ENCODE data around the gene MACROD2. TPM values are rescaled to one million over a fixed set of nuclear protein-coding genes. Genes with fewer than 3 reads are reported as not detected.
"Not testable (repeated sequence)": the region's sequence is repeated elsewhere in the genome, so short reads cannot be mapped to it uniquely, and the experiment has no call there.

Gene MACROD2
- total RNA-seq, 1 experiment from 2014 or later: 0.02 TPM

DNA sequence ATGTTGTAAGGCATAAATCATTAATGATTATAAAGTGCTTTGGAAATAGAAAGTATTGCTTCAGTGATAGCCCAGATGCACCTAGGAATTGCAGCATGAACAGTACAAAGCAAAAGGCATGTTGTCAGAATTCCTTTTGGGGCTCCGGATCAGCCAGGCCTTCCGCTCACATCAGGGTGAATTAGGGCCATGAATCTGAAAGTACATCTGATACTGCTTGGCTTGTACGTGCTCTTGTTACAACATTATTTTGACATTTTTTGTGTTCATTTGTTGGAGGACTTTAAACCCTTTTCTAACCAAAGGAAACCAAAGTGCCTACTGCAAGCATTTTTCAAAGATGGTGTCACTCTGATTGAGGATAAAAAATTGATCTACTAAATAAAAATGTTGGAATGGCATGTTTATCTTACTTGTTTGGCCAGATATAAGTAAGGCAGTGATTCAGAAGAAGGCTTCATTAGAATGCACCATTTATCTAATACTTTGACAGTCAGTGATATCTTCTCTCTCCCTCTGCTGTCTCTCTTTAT is 1347.7 kb downstream of the MACROD2 start:
- no peak for DNase-seq (ENCODE audit: low spot score)

DNA sequence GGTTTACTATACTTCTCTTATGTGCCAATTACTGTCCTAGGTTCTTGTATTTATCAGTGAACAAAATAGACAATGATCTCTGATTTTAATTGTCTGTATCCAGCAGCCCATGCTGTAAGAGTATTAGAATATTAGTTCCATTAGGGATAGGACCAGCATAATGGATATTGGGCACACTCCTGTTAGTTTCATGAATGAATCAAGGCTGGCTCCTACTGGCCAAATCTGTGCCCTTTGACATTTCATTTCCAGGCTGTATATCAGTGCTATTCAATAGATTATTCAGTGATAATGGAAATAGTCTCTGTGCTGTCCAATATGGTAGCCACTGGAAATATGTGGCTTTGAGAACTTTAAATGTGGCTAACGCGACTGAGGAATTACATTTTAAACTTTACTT is 1350.0 kb downstream of the MACROD2 start:
- DNase-seq (ENCODE audit: low spot score): no peak

DNA sequence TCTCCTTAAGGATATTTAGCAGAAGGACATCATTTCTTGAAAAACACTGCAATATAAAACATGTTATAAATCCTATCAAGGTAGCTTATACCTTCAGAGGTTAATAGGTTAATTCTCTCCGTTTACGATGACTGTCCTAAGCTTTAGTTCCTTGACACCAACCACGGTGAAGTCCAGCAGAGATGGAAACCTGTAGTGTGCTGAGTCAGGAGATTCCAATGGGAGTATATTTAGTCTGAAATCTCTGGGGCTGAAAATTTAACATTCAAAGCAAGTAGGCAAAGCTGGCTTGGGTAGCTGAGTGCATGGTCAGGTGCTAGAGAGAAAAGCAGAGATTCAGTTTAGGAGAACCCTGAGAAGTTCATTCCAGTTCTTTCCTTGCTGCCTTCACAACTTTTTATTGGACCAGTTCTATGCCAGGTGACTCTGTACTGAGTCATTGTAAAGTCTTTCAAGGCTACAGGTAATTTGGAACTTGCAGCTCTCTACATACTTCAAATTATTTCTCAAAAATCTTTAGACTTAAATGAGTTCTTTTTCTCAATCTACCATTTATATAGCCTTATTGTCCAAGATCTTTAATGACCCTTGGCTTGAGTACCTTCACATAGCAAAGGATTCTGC is 1351.5 kb downstream of the MACROD2 start:
- DNase-seq (ENCODE audit: low spot score): no peak

DNA sequence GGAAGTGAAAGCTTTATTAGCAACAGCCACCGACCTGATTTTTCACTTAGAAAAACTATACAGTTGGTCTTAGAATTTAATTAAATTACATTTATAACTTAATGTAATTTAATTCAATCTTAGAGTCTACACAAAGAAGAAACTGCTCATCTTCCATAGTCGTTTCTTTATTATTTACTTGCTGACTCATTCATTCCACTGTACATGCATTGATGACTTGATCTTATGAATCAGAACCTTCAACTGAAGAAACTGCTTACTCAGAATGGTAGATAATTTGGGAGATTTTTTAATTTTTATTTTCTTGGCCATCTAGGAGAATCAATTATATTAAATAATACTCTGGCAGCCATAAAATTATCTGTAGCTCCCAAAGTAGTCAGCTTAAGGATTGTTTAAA is 1363.7 kb downstream of the MACROD2 start:
- DNase-seq (ENCODE audit: low spot score): no peak

DNA sequence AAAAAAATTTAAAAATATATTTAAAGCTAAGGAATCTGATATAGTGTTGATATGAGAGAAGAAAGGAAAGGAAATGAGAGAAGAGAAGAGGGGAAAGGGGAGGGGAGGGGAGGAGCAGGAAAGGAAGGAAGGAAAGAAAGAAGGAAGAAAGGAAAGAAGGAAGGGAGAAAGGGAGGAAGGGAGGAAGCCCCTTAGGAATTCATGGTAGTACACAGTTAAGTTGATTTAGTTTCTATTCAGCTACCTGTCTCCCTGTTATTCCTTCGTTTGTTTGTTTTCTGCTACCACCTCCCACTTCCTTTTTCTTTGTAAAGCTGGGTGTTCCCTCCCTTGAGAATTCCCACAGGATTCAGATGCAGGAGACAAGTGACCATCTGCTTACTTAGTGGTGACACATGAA is 1367.5 kb downstream of the MACROD2 start:
- no peak for DNase-seq (ENCODE audit: low spot score)

DNA sequence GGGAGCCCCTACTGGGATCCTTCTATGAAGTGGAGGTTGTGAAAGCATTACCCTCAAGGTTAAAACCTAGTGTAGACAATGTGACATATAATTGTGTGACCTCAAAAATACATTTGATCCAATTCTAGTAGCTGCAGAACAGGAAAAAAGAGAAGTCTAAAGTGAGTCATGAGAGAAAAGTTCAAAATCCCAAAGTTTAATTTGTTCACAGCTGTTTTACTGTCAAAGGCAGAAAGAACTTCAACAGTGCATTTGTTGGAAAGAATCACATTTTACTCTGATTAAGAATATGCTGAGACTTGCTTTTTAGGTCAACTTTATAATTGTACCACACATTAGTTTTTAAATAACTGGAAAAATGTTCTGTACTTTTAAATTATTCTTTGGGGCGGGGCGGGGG is 1369.5 kb downstream of the MACROD2 start:
- no peak for DNase-seq (ENCODE audit: low spot score)

DNA sequence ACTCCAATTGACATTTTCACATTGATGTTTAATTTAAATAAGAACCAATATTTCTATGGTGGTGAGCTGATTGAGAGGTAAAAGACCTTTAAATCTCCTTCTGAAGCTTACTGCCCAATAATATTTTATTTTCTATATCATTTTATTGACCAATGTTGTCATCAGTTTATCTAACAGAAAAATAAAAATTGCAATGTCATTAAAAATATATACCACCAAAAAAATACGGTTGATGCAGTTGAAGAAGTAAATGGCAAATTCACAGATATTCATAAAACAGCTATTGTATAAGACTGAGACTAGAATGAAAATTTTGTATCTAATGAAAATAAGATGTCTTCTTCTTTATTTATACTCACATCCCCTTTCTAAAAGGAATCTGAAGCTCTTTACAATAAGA is 1375.1 kb downstream of the MACROD2 start:
- no peak for DNase-seq (ENCODE audit: low spot score)

DNA sequence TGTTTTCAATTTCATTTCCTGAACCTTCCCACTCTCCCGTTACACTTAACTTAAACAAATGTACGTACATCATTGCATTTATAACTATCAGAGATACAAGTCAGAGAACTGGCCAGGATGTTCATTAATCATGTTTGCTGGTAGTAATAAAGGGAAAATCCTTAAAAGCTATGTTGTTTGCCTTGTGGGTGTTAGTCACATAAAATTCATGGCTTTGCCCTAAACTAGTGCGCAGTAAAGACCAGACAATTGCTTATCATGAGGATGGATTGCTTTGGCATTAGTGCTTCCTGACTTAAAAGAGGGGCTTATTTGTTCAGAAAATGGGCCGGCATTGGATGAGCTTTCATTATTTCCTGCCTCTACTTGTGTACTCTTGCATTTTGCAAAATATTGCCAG is 1379.4 kb downstream of the MACROD2 start:
- DNase-seq (ENCODE audit: low spot score): no peak

DNA sequence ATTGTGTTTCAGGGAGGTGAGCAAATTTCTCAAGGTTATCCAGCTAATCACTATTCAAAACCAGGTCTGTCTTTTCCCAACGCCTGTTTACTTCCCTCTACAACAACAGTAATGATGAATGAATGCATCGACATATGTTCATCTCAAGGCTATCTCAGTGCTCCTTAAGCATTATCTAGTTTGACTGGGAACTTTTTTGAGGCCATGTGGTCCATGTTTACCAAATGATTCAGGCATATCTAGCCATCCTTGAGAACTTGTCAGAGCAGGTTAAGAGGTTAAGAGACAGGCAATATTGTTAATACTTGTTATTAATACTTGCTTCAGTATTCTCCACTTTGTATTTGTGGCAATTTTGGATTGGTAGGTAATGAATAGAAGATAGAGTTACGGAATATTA is 1380.5 kb downstream of the MACROD2 start:
- DNase-seq (ENCODE audit: low spot score): no peak

DNA sequence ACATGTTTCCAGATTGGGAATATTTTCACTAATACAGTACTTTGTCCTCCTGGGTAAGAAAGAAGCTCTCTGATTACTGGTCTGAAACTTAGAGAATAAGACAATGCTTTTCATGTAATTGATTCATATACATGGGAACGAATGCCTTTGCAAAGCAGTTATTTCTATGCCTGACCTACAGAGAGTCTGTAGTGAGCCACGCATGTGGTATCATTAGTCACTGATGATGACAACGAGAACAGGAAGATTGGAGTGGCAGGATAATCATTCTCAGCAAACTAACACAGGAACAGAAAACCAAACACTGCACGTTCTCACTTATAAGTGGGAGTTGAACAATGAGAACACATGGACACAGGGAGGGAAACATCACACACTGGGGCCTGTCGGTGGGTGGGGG is 1382.3 kb downstream of the MACROD2 start:
- DNase-seq (ENCODE audit: low spot score): not testable (repeated sequence)

DNA sequence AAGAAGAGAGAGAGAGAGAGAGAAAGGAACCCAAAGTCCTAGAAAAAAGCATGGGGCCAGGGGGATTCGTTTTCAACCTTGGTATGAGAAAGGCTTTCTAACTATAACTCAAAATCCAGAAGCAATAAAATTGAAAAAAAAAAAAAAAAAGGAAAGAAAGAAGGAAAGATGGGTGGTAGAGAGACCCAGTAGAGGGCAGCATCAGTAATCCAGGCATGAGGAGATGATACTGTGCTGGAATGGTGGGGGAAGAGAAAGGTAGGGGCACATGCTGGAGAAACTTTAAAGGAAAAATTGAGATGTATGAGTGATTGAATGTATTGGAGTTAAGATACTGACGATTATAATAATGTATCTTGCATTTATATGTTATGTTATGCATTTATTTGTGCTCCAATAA is 1382.8 kb downstream of the MACROD2 start:
- DNase-seq (ENCODE audit: low spot score): no peak

DNA sequence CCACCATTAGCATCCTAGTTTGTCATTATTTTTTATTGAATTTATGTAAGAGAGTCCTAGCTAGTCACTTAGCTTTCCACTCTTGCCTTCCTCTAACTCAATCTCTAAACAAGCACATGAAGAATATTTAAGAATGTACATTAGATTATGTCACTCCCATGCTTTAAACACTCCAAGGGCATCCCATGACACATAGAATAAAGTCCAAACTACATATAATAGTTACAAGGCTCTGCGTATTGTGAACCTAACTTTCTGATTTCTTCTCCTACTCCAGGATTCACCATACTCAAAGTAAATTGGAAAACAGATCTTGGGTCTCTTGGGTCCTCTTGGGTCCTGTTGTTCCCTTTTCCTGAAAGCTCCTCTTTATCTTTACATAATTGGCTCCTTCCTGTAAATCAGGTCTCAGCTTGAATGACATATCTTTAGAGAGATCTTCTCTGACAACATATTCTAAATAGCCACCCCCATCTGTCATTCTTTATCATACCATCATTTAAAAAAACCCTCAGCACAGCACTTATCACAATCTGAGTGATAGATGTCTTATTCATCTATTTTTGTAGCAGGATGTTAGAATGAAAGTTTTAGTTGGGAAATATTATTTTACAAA is 1384.5 kb downstream of the MACROD2 start:
- DNase-seq (ENCODE audit: low spot score): no peak

DNA sequence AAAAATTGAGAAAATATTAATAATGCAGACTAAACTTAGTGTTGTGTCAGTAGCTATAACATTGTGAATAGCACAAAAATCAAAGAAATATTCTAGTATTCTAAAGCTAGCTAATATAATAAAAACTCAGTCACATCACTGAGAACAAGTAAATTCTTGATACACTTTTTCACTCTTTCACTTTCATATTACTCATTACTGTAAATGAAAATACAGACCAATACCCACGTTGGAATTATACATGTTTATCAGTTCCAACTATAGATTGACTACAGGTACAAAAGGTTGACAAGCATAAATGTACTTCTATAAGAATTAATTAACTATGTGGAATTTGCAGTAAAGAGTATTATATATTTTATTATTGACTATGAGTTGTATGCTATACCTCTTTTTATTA is 1385.5 kb downstream of the MACROD2 start:
- DNase-seq (ENCODE audit: low spot score): no peak

DNA sequence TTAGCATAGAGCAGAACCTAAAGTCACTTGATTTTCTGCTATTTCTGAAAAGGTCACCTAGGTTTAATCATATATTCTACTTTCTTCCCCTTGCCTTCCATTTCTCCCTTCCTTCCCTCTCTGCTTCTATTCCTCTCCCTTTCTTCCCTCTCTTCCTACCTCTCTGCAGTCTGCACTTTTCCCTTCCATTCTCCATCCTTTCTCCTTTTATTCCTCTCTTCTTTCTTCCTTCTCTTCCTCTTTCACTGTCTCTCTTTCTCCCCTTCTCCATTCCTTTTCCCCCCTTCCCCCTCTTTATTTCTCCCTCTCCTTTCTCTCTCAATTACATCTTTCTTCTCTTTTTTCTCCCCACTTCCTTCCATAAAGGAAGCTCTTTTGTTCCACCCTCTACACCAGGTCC is 1391.9 kb downstream of the MACROD2 start:
- no peak for DNase-seq (ENCODE audit: low spot score)

DNA sequence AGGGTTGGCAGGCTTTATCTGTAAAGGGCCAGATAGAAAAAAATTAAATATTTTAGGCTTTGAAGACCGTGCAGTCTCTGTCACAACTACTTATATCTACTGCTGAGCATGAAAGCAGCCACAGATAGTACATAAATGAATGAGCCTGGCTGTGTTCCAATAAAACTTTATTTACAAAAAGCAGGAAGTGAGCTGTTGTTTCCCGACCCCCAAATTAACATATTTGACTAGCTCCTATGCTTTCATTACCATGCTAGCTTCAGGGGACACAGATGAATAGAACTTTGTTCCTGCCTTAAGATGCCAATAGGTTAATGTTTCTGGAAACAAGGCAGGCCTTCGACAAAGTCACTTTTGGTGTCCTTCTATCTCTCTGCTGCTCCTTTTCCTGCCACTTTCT is 1400.1 kb downstream of the MACROD2 start:
- DNase-seq (ENCODE audit: low spot score): no peak

DNA sequence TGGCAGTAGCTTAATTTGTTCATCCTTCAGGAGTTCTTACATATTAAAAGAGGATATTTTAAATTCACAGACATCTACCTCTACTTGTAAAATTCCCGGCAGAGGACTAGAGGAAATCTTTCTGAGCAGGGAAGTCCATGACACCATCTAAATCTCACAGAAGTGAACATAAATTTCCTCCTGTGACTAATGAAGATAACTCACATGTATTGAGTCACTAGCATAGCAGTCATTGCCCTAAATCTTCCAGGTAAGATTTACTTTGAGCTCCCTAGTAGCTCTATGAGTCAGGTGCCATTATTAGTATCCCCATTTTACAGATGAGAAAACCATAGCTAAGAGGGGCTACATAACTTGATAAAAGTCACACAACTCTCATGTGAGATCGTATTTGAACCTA is 1400.7 kb downstream of the MACROD2 start:
- peak; percentile 42 for DNase-seq (ENCODE audit: low spot score)

DNA sequence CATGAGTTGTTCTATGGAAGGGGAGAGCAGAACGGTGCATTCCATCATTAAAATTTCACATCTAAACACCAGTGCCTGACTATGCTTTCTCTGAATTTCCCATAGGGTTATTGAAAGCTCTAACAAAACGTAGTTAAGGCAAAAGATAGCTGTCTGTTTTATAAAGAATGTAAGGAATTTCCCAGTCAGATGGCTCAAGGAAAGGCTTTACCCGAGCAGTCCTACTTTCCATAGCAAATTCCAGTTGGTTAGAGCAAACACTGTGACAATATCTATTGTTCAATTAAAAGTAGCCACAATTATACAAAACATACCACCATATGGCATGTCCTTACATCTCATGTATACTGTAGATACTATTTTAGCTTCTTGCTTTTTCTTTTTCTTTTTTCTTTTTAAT is 1401.6 kb downstream of the MACROD2 start:
- DNase-seq (ENCODE audit: low spot score): no peak

DNA sequence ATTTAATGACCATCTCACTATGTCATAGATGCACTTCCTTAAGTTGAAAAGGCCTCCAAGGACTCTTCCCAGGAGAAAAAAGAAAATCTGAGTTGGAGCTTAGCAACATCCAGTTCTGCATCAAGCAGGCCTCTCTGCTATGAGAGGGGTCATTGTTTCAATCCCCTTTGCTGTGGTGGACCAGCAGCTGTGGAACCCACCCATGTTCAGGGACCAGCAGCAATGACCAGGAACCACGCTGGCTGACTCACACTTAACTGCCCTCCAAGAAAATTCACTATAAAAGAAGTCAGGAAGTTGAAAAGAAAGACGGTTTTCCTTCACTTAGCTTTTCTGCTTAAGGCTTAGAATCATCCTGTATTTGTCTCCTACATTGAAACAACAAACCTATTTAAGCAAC is 1404.5 kb downstream of the MACROD2 start:
- DNase-seq (ENCODE audit: low spot score): no peak

DNA sequence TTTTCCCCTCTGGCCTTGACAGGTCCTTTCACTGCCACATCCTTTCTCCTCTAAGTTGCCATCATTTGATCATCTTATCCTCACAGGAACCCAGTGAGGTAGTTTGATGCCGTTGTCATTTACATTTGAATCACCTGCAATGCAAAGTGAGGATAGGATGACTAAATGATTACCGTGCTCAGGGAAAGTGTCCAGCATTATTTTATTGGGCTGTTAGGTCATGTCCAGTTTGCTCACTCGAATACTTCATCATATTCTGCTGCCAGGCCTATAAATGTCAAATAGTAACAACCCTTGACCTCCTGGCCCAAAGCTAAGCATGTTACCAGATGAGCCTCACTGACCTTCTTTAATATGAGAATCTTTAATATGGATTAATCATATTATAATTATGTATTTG is 1410.8 kb downstream of the MACROD2 start:
- DNase-seq (ENCODE audit: low spot score): peak; percentile 23

DNA sequence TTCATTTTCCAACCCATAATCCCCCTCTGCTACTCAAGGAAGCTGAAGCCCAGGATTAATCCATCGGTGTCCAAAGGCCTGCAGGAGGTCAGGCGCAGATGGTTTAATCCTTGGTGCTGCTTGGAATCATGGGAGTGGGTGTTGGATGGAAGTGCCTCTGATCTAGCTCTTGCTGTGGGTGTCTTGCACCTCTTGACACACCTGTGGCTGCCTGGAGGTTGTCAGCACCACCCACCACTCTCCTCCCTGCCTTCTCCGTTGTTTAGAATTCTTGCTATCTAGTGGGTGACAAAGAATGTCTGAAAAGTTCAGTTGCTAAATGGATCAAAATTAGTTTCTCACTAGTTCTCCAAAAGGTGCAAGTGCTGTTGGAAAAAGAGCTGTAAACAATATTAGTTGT is 1416.5 kb downstream of the MACROD2 start:
- no peak for DNase-seq (ENCODE audit: low spot score)

DNA sequence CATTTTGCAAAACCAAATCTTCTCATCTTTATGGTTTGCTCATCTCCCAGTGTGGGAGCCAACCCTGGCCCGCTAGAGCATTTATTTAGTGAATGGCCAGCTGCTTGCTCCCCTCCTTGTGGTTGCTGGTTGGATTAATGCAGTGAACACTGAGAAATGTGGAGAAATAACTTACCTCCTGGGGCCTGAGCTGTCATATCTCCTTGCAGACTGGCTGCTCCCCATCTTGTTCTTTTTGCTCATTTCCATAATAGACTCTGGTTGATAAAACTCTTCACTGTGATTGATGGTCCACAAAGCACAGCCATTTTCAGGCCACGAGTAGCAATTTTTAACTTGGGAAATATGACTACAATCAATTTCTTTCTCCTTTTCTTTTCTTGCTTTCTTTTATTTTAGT is 1420.6 kb downstream of the MACROD2 start:
- DNase-seq (ENCODE audit: low spot score): peak; percentile 22

DNA sequence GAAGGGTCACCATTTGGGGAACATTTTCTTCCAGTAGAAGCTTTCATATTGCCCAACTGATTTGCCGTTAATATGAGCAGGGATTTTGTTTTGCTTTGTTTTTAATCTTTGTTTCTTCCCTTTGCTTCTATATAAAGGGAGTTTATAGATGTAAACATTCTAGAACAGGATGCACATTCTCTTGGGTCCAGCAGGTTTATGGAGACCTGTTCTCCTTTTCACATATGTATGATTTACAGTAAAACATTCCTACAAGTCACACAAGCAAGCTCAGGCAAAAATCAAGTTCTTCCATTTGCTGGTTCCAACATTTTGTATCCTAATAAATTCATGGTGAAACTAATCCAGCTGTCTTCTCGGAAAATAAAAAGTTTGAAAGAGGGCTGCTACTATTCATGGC is 1424.5 kb downstream of the MACROD2 start:
- DNase-seq (ENCODE audit: low spot score): no peak

DNA sequence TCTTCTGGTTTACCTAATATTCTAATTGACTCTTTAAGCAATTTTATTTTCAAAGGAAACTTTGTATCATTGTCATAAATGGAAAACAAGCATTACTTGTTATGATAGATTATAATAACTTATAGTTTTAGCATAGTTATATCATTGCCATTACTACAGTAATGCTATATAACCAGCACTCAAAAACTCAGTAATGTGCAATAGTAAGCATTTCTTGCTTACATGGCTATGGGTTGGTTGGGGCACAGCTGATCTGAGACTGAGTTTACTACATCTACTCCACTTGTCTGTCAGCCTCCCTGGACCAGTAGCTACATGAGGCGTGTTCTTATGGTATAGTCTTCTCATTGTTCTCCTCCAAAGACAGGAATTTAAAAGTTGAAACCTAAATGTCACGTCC is 1427.7 kb downstream of the MACROD2 start:
- no peak for DNase-seq (ENCODE audit: low spot score)

DNA sequence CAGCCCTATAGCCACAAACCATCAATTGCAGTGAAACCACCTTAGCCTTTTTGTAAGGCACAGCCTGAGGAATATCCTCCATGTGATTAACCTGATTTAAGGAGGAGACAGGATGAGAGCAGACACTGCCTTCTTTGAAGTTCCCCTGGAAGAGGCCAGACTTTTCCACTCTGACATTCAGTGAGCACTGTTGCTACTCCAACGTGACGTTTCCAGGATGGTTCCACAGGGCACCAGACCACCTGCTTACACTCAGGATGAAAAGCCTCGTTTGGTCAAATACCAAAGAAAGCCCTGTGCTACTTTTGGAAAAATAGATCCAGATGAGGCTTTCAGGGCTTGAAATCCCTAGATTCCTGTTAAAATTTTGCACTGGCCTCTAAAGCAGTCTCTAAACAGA is 1444.2 kb downstream of the MACROD2 start:
- no peak for DNase-seq (ENCODE audit: low spot score)
